GM12891 (cell line): ENCODE measurements around the gene ARMC12.

ENCODE experiments used
- PAX5 ChIP-seq: IDR thresholded peaks from 2 replicates; pipeline ENCODE4 v1.6.1; 2011; ENCODE audit warnings: low read length, moderate library complexity, mild to moderate bottlenecking; ENCODE audit not compliant: insufficient read depth, severe bottlenecking
- POLR2A ChIP-seq: IDR thresholded peaks from 2 replicates; pipeline ENCODE4 v1.6.1; 2011; ENCODE audit warnings: low read depth, low read length, control low read depth
- POLR2AphosphoS5 ChIP-seq: IDR thresholded peaks from 2 replicates; pipeline ENCODE4 v1.6.1; 2011; ENCODE audit warnings: low read depth, low read length, control low read depth
- TAF1 ChIP-seq: IDR thresholded peaks from 2 replicates; pipeline ENCODE4 v1.6.1; 2011; ENCODE audit warnings: low read depth, low read length, control low read depth

GRCh38 chr6:35796236-35796635, 59.4 kb downstream of the ARMC12 start:
- no peak for TF ChIP-seq POLR2A
- TF ChIP-seq POLR2AphosphoS5, result no peak
- TF ChIP-seq PAX5, result no peak
- no peak for TF ChIP-seq TAF1
